ENCODE results near the gene TPSAB1.
"Not testable (repeated sequence)": the region's sequence is repeated elsewhere in the genome, so short reads cannot be mapped to it uniquely, and the experiment has no call there.

The TPSAB1 gene

GRCh38 chr16:1245452-1246020 lies 5.0 kb downstream of the TPSAB1 start:
- no peak overlapping the region for H3K27ac ChIP-seq
- no peaks in the 10 kb centered on the region for H3K9me3 ChIP-seq
- H3K4me3 ChIP-seq (ENCODE audit: low read depth in 1 of 2, low read length in 1 of 2), result no peak overlapping the region
- H3K36me3 ChIP-seq, result no peaks in the 10 kb centered on the region
- peaks cover 25% of the 10 kb centered on the region for H3K27me3 ChIP-seq
- H3K4me1 ChIP-seq (ENCODE audit: control insufficient read depth in 1 of 2, insufficient read depth in 1 of 2, low read depth in 1 of 2, low read length in 1 of 2), result no peaks in the 10 kb centered on the region
- TF ChIP-seq CTCF (IDR thresholded peaks at IDR 0.05), result no peak

- not testable (repeated sequence) for H3K9me3 ChIP-seq; H3K4me3 ChIP-seq (ENCODE audit: low read depth in 1 of 2, low read length in 1 of 2); H3K27ac ChIP-seq; H3K4me1 ChIP-seq (ENCODE audit: control insufficient read depth in 1 of 2, insufficient read depth in 1 of 2, low read depth in 1 of 2, low read length in 1 of 2); H3K36me3 ChIP-seq
- H3K27me3 ChIP-seq, result peaks cover 25% of the 10 kb centered on the region
These were observed 7.5 kb downstream of the TPSAB1 start for GRCh38 chr16:1247903-1248537.

GRCh38 chr16:1249031-1249755 lies 8.7 kb downstream of the TPSAB1 start:
- not testable (repeated sequence) for H3K4me1 ChIP-seq (ENCODE audit: control insufficient read depth in 1 of 2, insufficient read depth in 1 of 2, low read depth in 1 of 2, low read length in 1 of 2); H3K27ac ChIP-seq

GRCh38 chr16:1253701-1254364 lies 13.3 kb downstream of the TPSAB1 start:
- H3K27ac ChIP-seq; H3K4me3 ChIP-seq (ENCODE audit: low read depth in 1 of 2, low read length in 1 of 2): not testable (repeated sequence)

More at GRCh38 chr16:1249031-1249755, 8.7 kb downstream of the TPSAB1 start:
- H3K4me3 ChIP-seq (ENCODE audit: low read depth in 1 of 2, low read length in 1 of 2); H3K36me3 ChIP-seq; H3K9me3 ChIP-seq: not testable (repeated sequence)
- H3K27me3 ChIP-seq, result peaks cover 25% of the 10 kb centered on the region

GRCh38 chr16:1254821-1255220 lies 14.3 kb downstream of the TPSAB1 start:
- not testable (repeated sequence) for H3K36me3 ChIP-seq; H3K9me3 ChIP-seq; H3K4me3 ChIP-seq (ENCODE audit: low read depth in 1 of 2, low read length in 1 of 2); H3K4me1 ChIP-seq (ENCODE audit: control insufficient read depth in 1 of 2, insufficient read depth in 1 of 2, low read depth in 1 of 2, low read length in 1 of 2); H3K27ac ChIP-seq
- peaks cover 12% of the 10 kb centered on the region for H3K27me3 ChIP-seq

More at GRCh38 chr16:1253701-1254364, 13.3 kb downstream of the TPSAB1 start:
- H3K36me3 ChIP-seq; H3K9me3 ChIP-seq; H3K4me1 ChIP-seq (ENCODE audit: control insufficient read depth in 1 of 2, insufficient read depth in 1 of 2, low read depth in 1 of 2, low read length in 1 of 2); H3K27me3 ChIP-seq: not testable (repeated sequence)

- H3K27ac ChIP-seq; H3K4me1 ChIP-seq (ENCODE audit: control insufficient read depth in 1 of 2, insufficient read depth in 1 of 2, low read depth in 1 of 2, low read length in 1 of 2); H3K4me3 ChIP-seq (ENCODE audit: low read depth in 1 of 2, low read length in 1 of 2); H3K9me3 ChIP-seq; H3K36me3 ChIP-seq: not testable (repeated sequence)
- peaks cover 19% of the 10 kb centered on the region for H3K27me3 ChIP-seq
These were observed 15.0 kb downstream of the TPSAB1 start, which contains the start of gene TPSD1 for GRCh38 chr16:1255276-1256122. TSS of gene TPSD1 (plus strand) at chr16:1256069. CDS start at chr16:1256281, 212 bp downstream.

- not testable (repeated sequence) for H3K4me3 ChIP-seq (ENCODE audit: low read depth in 1 of 2, low read length in 1 of 2); H3K36me3 ChIP-seq; H3K27ac ChIP-seq; H3K9me3 ChIP-seq; H3K4me1 ChIP-seq (ENCODE audit: control insufficient read depth in 1 of 2, insufficient read depth in 1 of 2, low read depth in 1 of 2, low read length in 1 of 2)
- H3K27me3 ChIP-seq, result peaks cover 27% of the 10 kb centered on the region
These were observed 15.9 kb downstream of the TPSAB1 start for GRCh38 chr16:1256296-1256873.

- H3K27me3 ChIP-seq, result peaks cover 33% of the 10 kb centered on the region
- no peak overlapping the region for H3K4me3 ChIP-seq (ENCODE audit: low read depth in 1 of 2, low read length in 1 of 2)
- H3K27ac ChIP-seq, result no peak overlapping the region
- H3K9me3 ChIP-seq, result no peaks in the 10 kb centered on the region
- TF ChIP-seq CTCF (IDR thresholded peaks at IDR 0.05), result no peak
- H3K4me1 ChIP-seq (ENCODE audit: control insufficient read depth in 1 of 2, insufficient read depth in 1 of 2, low read depth in 1 of 2, low read length in 1 of 2), result no peaks in the 10 kb centered on the region
- H3K36me3 ChIP-seq, result no peaks in the 10 kb centered on the region
These were observed 16.4 kb downstream of the TPSAB1 start for GRCh38 chr16:1256874-1257322.
